Tibial nerve (tissue), 4 donors: ENCODE results near the gene MCCC1. TPM values are rescaled to one million over a fixed set of nuclear protein-coding genes. Genes with fewer than 3 reads are reported as not detected.
"Not testable (repeated sequence)": the region's sequence is repeated elsewhere in the genome, so short reads cannot be mapped to it uniquely, and the experiment has no call there.

Experiments
- DNase-seq, 2 donors: peaks; one replicate each; pipeline ENCODE4 v3.0.0-alpha.2; 2019; ENCODE audit warnings: low spot score in 2 of 2
- H3K27ac ChIP-seq, 4 donors: fragments of 200-600 bp; sonication (generic) in 3 of 4; one replicate each; pipeline ENCODE4 v1.5.1; 2017 to 2019; ENCODE audit warnings: mild to moderate bottlenecking in 1 of 4
- H3K27me3 ChIP-seq, 2 donors: fragments of 200-600 bp; sonication (generic) in 1 of 2; one replicate each; pipeline versions ENCODE4 v1.5.1 to v1.6.0; 2017 to 2019
- H3K36me3 ChIP-seq, 3 donors: fragments of 200-600 bp; sonication (generic); one replicate each; pipeline ENCODE4 v1.5.1; 2018 to 2019
- H3K4me1 ChIP-seq, 4 donors: fragments of 200-600 bp; sonication (generic) in 3 of 4; one replicate each; pipeline ENCODE4 v1.5.1; 2017 to 2019
- H3K4me3 ChIP-seq, 4 donors: fragments of 200-600 bp; sonication (generic) in 3 of 4; one replicate each; pipeline ENCODE4 v1.5.1; 2017 to 2019; ENCODE audit warnings: mild to moderate bottlenecking in 1 of 4, moderate library complexity in 1 of 4
- H3K9me3 ChIP-seq, 4 donors: fragments of 200-600 bp; sonication (generic) in 3 of 4; one replicate each; pipeline ENCODE4 v1.5.1; 2017 to 2019
- CTCF ChIP-seq, 5 experiments: fragments of 200-600 bp in 3 of 5; fragments of 450-650 bp in 2 of 5; sonication (generic) in 3 of 5; IDR thresholded peaks; one replicate each; pipeline ENCODE4 v1.5.1; 2016 to 2019; ENCODE audit warnings: antibody characterized with exemption in 5 of 5, mild to moderate bottlenecking in 3 of 5, moderate library complexity in 2 of 5
- EP300 ChIP-seq, 2 donors: sonication (generic); formaldehyde crosslinking; IDR thresholded peaks; one replicate each; pipeline ENCODE4 v1.6.1; 2017; ENCODE audit warnings: antibody characterized with exemption in 2 of 2, mild to moderate bottlenecking in 1 of 2
- POLR2A ChIP-seq, 2 donors: fragments of 450-650 bp; IDR thresholded peaks; one replicate each; pipeline ENCODE4 v1.6.1; 2017; ENCODE audit warnings: antibody characterized with exemption in 2 of 2, mild to moderate bottlenecking in 2 of 2, moderate library complexity in 2 of 2
- whole genome bisulfite sequencing, 2 donors: methylation state at CpG; one replicate each; pipeline ENCODE4 v1.1.5; 2018; 5-methylcytosine and 5-hydroxymethylcytosine counted together
- total RNA-seq, 4 donors: library from RNA; depleted of rRNA; stranded (reverse); fragments of >200 nt; gene quantifications; one replicate each; pipeline ENCODE4 v1.1.0, GENCODE V29; 2016

The MCCC1 gene
- total RNA-seq, 4 donors from 2014 or later = 39.9 to 61.2 (median 48.1) TPM

- Histone ChIP-seq H3K4me1 (no peaks in the 10 kb centered on the region), H3K27ac (no peak overlapping the region), H3K36me3 (peaks cover 0 to 30% (median 0%) of the 10 kb centered on the region in 3 donors), H3K9me3 (no peaks in the 10 kb centered on the region), H3K4me3 (no peak overlapping the region), H3K27me3 (no peaks in the 10 kb centered on the region)
- TF ChIP-seq POLR2A (IDR thresholded peaks at IDR 0.05) = no peak
- no peak for TF ChIP-seq EP300 (IDR thresholded peaks at IDR 0.05)
- TF ChIP-seq CTCF (IDR thresholded peaks at IDR 0.05) = no peak
- no peak for DNase-seq
- 84 to 88% methylated on average over 10 of the region's 10 CpGs for WGBS, 2 donors
Observed at GRCh38 chr3:183006396-183007002, 92.8 kb downstream of the MCCC1 start.

- peaks cover 0 to 3% (median 0%) of the 10 kb centered on the region in 3 donors for H3K36me3 ChIP-seq
- WGBS, 2 donors = 100% methylated on average over 1 of the region's 1 CpG; no CpG with 5 or more reads in 1 of the 2 donors
- H3K4me3 ChIP-seq = no peak overlapping the region
- no peak for DNase-seq
- no peaks in the 10 kb centered on the region for H3K4me1 ChIP-seq
- no peak overlapping the region for H3K27ac ChIP-seq
- no peaks in the 10 kb centered on the region for H3K27me3 ChIP-seq
- TF ChIP-seq POLR2A (IDR thresholded peaks at IDR 0.05) = no peak
- no peak for TF ChIP-seq CTCF (IDR thresholded peaks at IDR 0.05)
- TF ChIP-seq EP300 (IDR thresholded peaks at IDR 0.05) = no peak
- H3K9me3 ChIP-seq = peaks cover 0 to 17% (median 0%) of the 10 kb centered on the region in 4 donors
Observed at GRCh38 chr3:182999767-183000166, 99.5 kb downstream of the MCCC1 start.

- H3K27me3 ChIP-seq, DNase-seq, H3K4me3 ChIP-seq, H3K36me3 ChIP-seq, H3K27ac ChIP-seq, H3K4me1 ChIP-seq: not testable (repeated sequence)
- WGBS, 2 donors = 94 to 97% methylated on average over 4 of the region's 4 CpGs
- peaks cover 0 to 22% (median 2%) of the 10 kb centered on the region in 4 donors for H3K9me3 ChIP-seq
Observed at GRCh38 chr3:182993486-182994201, 105.7 kb downstream of the MCCC1 start.

- TF ChIP-seq EP300 (IDR thresholded peaks at IDR 0.05) (no peak), POLR2A (IDR thresholded peaks at IDR 0.05) (no peak), CTCF (IDR thresholded peaks at IDR 0.05) (no peak)
- no peaks in the 10 kb centered on the region for H3K36me3 ChIP-seq
- H3K27ac ChIP-seq = no peak overlapping the region
- DNase-seq = no peak
- no peaks in the 10 kb centered on the region for H3K27me3 ChIP-seq
- H3K4me3 ChIP-seq = no peak overlapping the region
- H3K4me1 ChIP-seq = no peaks in the 10 kb centered on the region
- peaks cover 0 to 4% (median 2%) of the 10 kb centered on the region in 4 donors for H3K9me3 ChIP-seq
- 75 to 84% methylated on average over 3 of the region's 3 CpGs for WGBS, 2 donors
Observed at GRCh38 chr3:182989566-182989965, 109.7 kb downstream of the MCCC1 start.

GRCh38 chr3:182986021-182986420 is 113.3 kb downstream of the MCCC1 start:
- H3K9me3 ChIP-seq = no peaks in the 10 kb centered on the region
- DNase-seq = no peak
- H3K36me3 ChIP-seq = no peaks in the 10 kb centered on the region
- H3K27me3 ChIP-seq = no peaks in the 10 kb centered on the region
- H3K27ac ChIP-seq = no peak overlapping the region
- 83 to 87% methylated on average over 6 of the region's 6 CpGs for WGBS, 2 donors
- peaks cover 0 to 6% (median under 1%) of the 10 kb centered on the region in 4 donors for H3K4me1 ChIP-seq
- no peak for TF ChIP-seq CTCF (IDR thresholded peaks at IDR 0.05)
- no peak for TF ChIP-seq EP300 (IDR thresholded peaks at IDR 0.05)
- TF ChIP-seq POLR2A (IDR thresholded peaks at IDR 0.05) = no peak
- no peak overlapping the region for H3K4me3 ChIP-seq
